Fibroblast of pulmonary artery (primary cell): Measurements from ENCODE around the gene AURKA.

Experiments used
- DNase-seq: peaks from one replicate; pipeline ENCODE4 v3.0.0-alpha.2; 2010; ENCODE audit warnings: low read depth
- H3K4me3 ChIP-seq: replicated peaks from 2 replicates; pipeline ENCODE4 v1.5.1; 2011; ENCODE audit warnings: low read depth, mild to moderate bottlenecking, control low read depth, low read length, moderate library complexity
- CTCF ChIP-seq: IDR thresholded peaks from 2 replicates; pipeline ENCODE4 v1.5.1; 2011; ENCODE audit warnings: mild to moderate bottlenecking, control low read depth, low read length, inconsistent platforms; ENCODE audit errors: missing control alignments

AURKA gene

GRCh38 chr20:56385130-56385529 lies 6.9 kb downstream of the AURKA start:
- DNase-seq, result no peak
- TF ChIP-seq CTCF, result no peak
- H3K4me3 ChIP-seq, result no peak overlapping the region

GRCh38 chr20:56383334-56383733 lies 8.7 kb downstream of the AURKA start:
- no peak overlapping the region for H3K4me3 ChIP-seq
- no peak for DNase-seq
- no peak for TF ChIP-seq CTCF

- H3K4me3 ChIP-seq, result no peak overlapping the region
- no peak for DNase-seq
- no peak for TF ChIP-seq CTCF
These were observed 9.3 kb downstream of the AURKA start for GRCh38 chr20:56382696-56383095.

- TF ChIP-seq CTCF, result no peak
- no peak for DNase-seq
- H3K4me3 ChIP-seq, result no peak overlapping the region
These were observed 10.5 kb downstream of the AURKA start for GRCh38 chr20:56381501-56381900.

GRCh38 chr20:56380375-56380774 lies 11.6 kb downstream of the AURKA start:
- H3K4me3 ChIP-seq, result no peak overlapping the region
- DNase-seq, result peak; percentile 75
- no peak for TF ChIP-seq CTCF

- TF ChIP-seq CTCF, result no peak
- no peak overlapping the region for H3K4me3 ChIP-seq
- no peak for DNase-seq
These were observed 13.6 kb downstream of the AURKA start for GRCh38 chr20:56378386-56378785.

GRCh38 chr20:56376331-56376730 lies 15.7 kb downstream of the AURKA start:
- H3K4me3 ChIP-seq, result no peak overlapping the region
- no peak for TF ChIP-seq CTCF
- DNase-seq, result no peak
